DND-41 (cell line): ENCODE data around the gene PIF1.

ENCODE experiments used
- ATAC-seq: fragments of 200-7000 bp; cut with Tn5 transposase; 3 replicates; pipeline ENCODE4 v1.9.1; 2021; ENCODE audit warnings: low read depth; ENCODE audit not compliant: insufficient read depth
- DNase-seq: peaks from one replicate; pipeline ENCODE4 v3.0.0-alpha.2; 2020
- H2AFZ ChIP-seq: 2 replicates; pipeline ENCODE4 v1.6.0; 2012; ENCODE audit warnings: low read depth, low read length
- H3K27ac ChIP-seq: 2 replicates; pipeline ENCODE4 v1.5.1; 2012; ENCODE audit warnings: low read length, inconsistent platforms
- H3K27me3 ChIP-seq: fragments of 200-600 bp; sonication (generic); 2 replicates; pipeline ENCODE4 v1.6.0; 2012; ENCODE audit warnings: low read length, mild to moderate bottlenecking, inconsistent platforms; ENCODE audit not compliant: insufficient read depth, poor library complexity
- H3K36me3 ChIP-seq: 2 replicates; pipeline ENCODE4 v1.5.1; 2012; ENCODE audit warnings: low read length, inconsistent platforms; ENCODE audit not compliant: insufficient read depth
- H3K4me1 ChIP-seq: 2 replicates; pipeline ENCODE4 v1.5.1; 2012; ENCODE audit warnings: mild to moderate bottlenecking, low read length; ENCODE audit not compliant: insufficient read depth
- H3K4me2 ChIP-seq: 2 replicates; pipeline ENCODE4 v1.6.0; 2012; ENCODE audit warnings: mild to moderate bottlenecking, moderate library complexity, low read length, inconsistent platforms; ENCODE audit not compliant: insufficient read depth
- H3K4me3 ChIP-seq, 2 experiments: fragments of 200-600 bp in 1 of 2; shearing (Covaris generic) in 1 of 2; 2 replicates each; pipeline ENCODE4 v1.5.1; 2012 to 2016; ENCODE audit warnings: inconsistent platforms in 2 of 2, low read length in 2 of 2, mild to moderate bottlenecking in 2 of 2, low read depth in 1 of 2, moderate library complexity in 1 of 2
- H3K79me2 ChIP-seq: 2 replicates; pipeline ENCODE4 v1.6.0; 2012; ENCODE audit warnings: low read length, inconsistent platforms; ENCODE audit not compliant: insufficient read depth
- H3K9ac ChIP-seq: 2 replicates; pipeline ENCODE4 v1.6.0; 2012; ENCODE audit warnings: low read depth, mild to moderate bottlenecking, inconsistent platforms, low read length, moderate library complexity
- H3K9me3 ChIP-seq: 2 replicates; pipeline ENCODE4 v1.5.1; 2012; ENCODE audit warnings: low read length, moderate library complexity, mild to moderate bottlenecking, inconsistent platforms; ENCODE audit not compliant: insufficient read depth, severe bottlenecking
- H4K20me1 ChIP-seq: 2 replicates; pipeline ENCODE4 v1.6.0; 2012; ENCODE audit warnings: low read length; ENCODE audit not compliant: insufficient read depth
- EZH2 ChIP-seq: IDR thresholded peaks from 3 replicates; pipeline ENCODE4 v1.6.1; 2012; ENCODE audit warnings: borderline replicate concordance, low read depth, mild to moderate bottlenecking, moderate library complexity, low read length, inconsistent platforms; ENCODE audit not compliant: severe bottlenecking
- TF ChIP-seq, protein P1 (sequence below): IDR thresholded peaks from 2 replicates; pipeline ENCODE4 v1.5.1; 2012; ENCODE audit warnings: borderline replicate concordance, low read length, moderate library complexity, mild to moderate bottlenecking; ENCODE audit not compliant: poor library complexity, severe bottlenecking; ENCODE audit errors: extremely low read depth

The PIF1 gene

GRCh38 chr15:64841060-64841343, 15.6 kb upstream of the PIF1 start:
- Histone ChIP-seq H3K36me3 (no peaks in the 10 kb centered on the region), H4K20me1 (no peaks in the 10 kb centered on the region), H3K27me3 (no peaks in the 10 kb centered on the region), H3K9ac (peak overlapping the region; percentile 93), H2AFZ (peak overlapping the region; percentile 93), H3K4me1 (peaks cover 68% of the 10 kb centered on the region), H3K27ac (peak overlapping the region; percentile 88), H3K4me3 (peak overlapping the region; percentile 58 to 77; a peak in 3 of 4 replicates), H3K4me2 (peak overlapping the region; percentile 86), H3K79me2 (peaks cover 13% of the 10 kb centered on the region), H3K9me3 (no peaks in the 10 kb centered on the region)
- TF ChIP-seq EZH2: no peak
- TF ChIP-seq, protein P1, sequence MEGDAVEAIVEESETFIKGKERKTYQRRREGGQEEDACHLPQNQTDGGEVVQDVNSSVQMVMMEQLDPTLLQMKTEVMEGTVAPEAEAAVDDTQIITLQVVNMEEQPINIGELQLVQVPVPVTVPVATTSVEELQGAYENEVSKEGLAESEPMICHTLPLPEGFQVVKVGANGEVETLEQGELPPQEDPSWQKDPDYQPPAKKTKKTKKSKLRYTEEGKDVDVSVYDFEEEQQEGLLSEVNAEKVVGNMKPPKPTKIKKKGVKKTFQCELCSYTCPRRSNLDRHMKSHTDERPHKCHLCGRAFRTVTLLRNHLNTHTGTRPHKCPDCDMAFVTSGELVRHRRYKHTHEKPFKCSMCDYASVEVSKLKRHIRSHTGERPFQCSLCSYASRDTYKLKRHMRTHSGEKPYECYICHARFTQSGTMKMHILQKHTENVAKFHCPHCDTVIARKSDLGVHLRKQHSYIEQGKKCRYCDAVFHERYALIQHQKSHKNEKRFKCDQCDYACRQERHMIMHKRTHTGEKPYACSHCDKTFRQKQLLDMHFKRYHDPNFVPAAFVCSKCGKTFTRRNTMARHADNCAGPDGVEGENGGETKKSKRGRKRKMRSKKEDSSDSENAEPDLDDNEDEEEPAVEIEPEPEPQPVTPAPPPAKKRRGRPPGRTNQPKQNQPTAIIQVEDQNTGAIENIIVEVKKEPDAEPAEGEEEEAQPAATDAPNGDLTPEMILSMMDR: no peak
- DNase-seq (no peak), ATAC-seq (no peak)

- ATAC-seq (peak; percentile 16), DNase-seq (peak; percentile 73)
- H3K4me1 ChIP-seq: peaks cover 50% of the 10 kb centered on the region
- H3K4me3 ChIP-seq: no peak overlapping the region
- H3K4me2 ChIP-seq: peak overlapping the region; percentile 11; the same call in 1 of the 2 replicates
- no peaks in the 10 kb centered on the region for H4K20me1 ChIP-seq
- H3K9me3 ChIP-seq: no peaks in the 10 kb centered on the region
- H3K9ac ChIP-seq: no peak overlapping the region
- peak overlapping the region; percentile 61 for H3K27ac ChIP-seq
- no peaks in the 10 kb centered on the region for H3K36me3 ChIP-seq
- TF ChIP-seq, protein P1: no peak
- TF ChIP-seq EZH2: no peak
- peak overlapping the region; percentile 51; the same call in 1 of the 2 replicates for H2AFZ ChIP-seq
- peaks cover 6% of the 10 kb centered on the region for H3K79me2 ChIP-seq
- H3K27me3 ChIP-seq: no peaks in the 10 kb centered on the region
Measured at GRCh38 chr15:64837502-64837901, 12.1 kb upstream of the PIF1 start.

DNA sequence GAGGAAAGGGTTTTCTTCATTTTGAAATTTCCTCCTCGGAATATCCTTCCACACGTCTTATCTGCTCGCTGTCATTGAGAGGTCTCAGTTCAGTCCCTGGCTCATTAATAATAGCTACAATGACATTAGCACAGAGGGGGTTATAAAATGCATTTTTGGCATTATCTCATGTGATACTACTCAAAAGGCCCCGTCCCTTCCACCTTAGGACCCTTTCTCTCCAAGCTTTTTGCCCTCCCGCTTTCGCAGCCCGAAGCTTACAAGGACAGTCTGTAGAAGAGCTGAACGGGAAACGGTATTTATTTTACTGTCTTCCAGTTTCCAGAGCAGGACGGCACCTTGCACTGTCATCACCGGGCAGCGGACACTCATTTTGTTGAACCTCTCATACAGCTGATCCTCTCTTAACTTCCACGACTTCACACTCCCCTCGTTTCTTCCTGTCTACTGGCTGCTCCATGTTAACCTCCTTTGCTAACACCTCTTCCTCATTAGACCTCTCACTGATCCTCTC, 10.6 kb upstream of the PIF1 start:
- peak overlapping the region; percentile 53 for H3K4me2 ChIP-seq

More for the DNA sequence above, 10.6 kb upstream of the PIF1 start:
- Histone ChIP-seq H2AFZ (peak overlapping the region; percentile 75), H3K4me3 (peak overlapping the region in 1 of 2 experiments; percentile 45; a peak in 2 of 4 replicates), H3K9ac (peak overlapping the region; percentile 47), H3K36me3 (no peaks in the 10 kb centered on the region), H4K20me1 (no peaks in the 10 kb centered on the region), H3K79me2 (no peaks in the 10 kb centered on the region), H3K27me3 (no peaks in the 10 kb centered on the region), H3K4me1 (peaks cover 41% of the 10 kb centered on the region), H3K9me3 (no peaks in the 10 kb centered on the region), H3K27ac (peak overlapping the region; percentile 71)
- DNase-seq: no peak
- TF ChIP-seq, protein P1: no peak
- no peak for TF ChIP-seq EZH2
- no peak for ATAC-seq
